A549 treated with Hydrocortisone at 1 μM for 4 hours (cell line): ENCODE measurements around the gene CLDN7. TPM values are rescaled to one million over a fixed set of nuclear protein-coding genes. Genes with fewer than 3 reads are reported as not detected.

ENCODE experiments used
- total RNA-seq: library from RNA; stranded (reverse); fragments of 200-300 nt; extraction: Qiagen RNA extraction; gene quantifications from 5 replicates; pipeline ENCODE4 v1.2.3, GENCODE V29; 2022

Gene CLDN7, protein sequence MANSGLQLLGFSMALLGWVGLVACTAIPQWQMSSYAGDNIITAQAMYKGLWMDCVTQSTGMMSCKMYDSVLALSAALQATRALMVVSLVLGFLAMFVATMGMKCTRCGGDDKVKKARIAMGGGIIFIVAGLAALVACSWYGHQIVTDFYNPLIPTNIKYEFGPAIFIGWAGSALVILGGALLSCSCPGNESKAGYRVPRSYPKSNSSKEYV
- 2.2 to 3.7 TPM (median 2.6 TPM) in 5 replicates for total RNA-seq

DNA sequence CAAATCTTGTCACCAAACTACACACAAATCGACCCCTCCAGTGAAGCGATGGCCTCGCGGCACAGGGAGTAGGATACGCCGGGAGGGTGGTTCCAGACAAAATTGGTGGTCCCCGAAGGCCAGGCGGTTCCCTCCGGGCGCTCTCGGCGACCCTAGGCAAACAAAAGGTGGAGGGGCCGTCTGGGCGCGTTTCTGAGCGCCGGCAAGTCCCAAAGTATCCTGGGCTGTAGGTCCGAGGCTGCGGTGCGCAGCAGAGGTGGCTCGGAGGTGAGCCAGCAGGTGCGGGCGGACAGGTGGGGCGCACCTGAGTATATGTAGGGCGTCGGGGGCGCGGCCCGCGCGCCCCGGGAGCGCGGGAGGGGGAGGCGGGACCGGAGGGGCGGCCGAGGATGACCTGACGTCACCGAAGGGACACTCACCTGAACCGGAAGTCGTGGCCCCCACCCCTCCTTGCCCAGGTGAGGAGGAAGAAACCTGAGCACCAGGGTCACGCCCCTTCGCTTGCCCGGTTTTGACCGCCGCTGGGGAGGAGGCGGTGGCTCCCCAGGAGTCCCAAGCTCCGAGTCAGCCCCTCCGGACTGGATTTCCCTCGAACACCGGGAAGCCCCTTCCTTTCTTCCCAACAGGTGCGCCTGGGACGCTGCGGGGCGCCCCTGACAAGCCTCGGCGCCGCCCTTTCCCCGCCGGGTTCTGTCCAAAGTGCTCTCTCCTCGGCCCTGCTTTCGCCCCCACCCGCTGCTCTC is at the start of gene CLDN7:
Gene CLDN7 (minus strand): TSS at position 287 of the 743 bp plus-strand sequence. CDS start 435 bp downstream, outside the sequence.

DNA sequence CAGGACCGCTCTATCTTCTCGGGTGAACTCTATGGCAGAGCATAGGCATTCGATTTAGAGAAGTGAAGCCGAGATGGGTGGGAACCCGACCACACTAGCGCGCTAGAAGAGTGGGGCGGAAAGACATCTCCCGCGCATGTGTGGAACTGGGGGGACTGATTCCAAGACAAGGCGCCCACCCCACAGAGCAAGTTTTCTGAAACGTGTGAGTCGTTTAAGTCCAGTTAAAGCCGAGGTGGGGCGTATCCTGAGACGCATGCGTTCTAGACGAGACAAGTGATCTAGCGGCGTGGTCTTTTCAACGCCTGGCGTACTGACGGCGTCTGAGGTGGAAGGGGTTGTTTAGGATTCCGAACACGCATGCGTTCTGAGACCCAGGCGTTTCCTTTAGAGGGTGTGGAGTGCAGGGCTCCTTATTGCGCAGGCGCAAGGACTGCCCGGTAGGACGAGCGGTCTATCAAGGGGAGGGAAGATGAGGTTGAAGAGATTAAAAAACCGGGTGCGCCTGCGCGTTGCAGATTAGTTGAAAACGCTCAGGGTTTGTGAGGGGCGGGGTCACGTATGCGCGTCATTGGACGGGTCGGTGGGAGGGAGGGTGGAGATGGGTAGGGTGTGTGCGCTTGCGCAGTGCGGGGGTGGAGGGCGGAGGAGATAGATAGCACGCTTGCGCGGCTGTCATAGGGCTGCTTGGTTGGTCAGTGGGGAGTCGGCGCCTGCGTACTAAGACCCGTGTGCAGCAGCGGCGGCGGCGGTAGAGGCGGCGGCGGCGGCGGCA is 44.8 kb upstream of the CLDN7 start, which contains the start of gene EIF5A:
Gene EIF5A (plus strand): TSS at position 718 of the 775 bp plus-strand sequence. CDS start 2,008 bp downstream, outside the sequence.

GRCh38 chr17:7294614-7295153 is 32.4 kb upstream of the CLDN7 start, which contains the start of gene YBX2:
TSS of gene YBX2 (minus strand) at chr17:7294639. CDS start at chr17:7294500, 139 bp downstream.

DNA sequence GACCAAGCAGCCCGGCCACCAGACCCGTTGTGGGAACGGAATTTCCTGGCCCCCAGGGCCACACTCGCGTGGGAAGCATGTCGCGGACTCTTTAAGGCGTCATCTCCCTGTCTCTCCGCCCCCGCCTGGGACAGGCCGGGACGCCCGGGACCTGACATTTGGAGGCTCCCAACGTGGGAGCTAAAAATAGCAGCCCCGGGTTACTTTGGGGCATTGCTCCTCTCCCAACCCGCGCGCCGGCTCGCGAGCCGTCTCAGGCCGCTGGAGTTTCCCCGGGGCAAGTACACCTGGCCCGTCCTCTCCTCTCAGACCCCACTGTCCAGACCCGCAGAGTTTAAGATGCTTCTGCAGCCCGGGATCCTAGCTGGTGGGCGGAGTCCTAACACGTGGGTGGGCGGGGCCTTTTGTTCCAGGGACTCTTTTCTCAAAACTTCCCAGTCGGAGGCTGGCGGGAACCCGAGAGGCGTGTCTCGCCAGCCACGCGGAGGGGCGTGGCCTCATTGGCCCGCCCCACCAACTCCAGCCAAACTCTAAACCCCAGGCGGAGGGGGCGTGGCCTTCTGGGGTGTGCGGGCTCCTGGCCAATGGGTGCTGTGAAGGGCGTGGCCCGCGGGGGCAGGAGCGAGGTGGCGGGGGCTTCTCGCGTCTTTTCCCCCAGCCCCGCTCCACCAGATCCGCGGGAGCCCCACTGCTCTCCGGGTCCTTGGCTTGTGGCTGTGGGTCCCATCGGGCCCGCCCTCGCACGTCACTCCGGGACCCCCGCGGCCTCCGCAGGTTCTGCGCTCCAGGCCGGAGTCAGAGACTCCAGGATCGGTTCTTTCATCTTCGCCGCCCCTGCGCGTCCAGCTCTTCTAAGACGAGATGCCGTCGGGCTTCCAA is 19.0 kb upstream of the CLDN7 start, which contains the start of gene SLC2A4:
Gene SLC2A4 (plus strand): TSS at position 645 of the 879 bp plus-strand sequence. CDS start 217 bp downstream, at position 862.

DNA sequence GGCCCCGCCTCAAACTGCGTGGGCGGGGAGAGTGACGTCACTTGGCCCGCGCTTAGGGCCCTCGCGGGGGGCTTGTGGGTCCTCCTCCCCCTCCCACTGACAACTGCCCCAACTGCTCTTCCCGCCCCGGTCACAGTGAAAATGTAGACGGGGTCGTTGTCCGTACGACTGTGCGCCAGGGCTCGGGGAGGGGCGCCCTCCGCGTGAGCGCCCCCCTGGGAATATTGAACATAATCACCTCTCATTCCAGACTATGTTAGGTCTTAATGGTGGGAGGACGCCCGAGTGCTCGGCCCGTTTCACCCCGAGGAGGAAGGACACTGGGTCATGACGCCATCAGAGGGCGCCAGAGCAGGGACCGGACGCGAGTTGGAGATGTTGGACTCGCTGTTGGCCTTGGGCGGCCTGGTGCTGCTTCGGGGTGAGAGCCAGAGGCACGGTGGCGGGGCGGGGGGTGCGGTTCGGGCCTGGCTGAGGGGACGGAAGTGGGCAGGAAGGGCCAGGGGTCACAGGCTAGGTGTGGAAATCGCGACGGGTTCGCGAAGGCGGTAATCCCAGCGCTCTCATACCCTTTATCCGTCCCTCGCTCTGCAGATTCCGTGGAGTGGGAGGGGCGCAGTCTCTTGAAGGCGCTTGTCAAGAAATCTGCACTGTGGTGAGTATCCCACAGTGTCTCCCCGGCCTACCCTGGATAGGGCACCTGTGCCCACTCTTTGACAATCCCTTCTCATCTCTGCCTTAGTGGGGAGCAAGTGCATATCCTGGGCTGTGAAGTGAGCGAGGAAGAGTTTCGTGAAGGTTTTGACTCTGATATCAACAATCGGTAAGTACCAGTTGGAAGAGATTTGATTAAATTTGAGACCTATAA is 9.9 kb downstream of the CLDN7 start, which contains the start of gene ELP5:
Gene ELP5 (plus strand): TSS at position 40 of the 868 bp plus-strand sequence. CDS start 336 bp downstream, at position 376.

GRCh38 chr17:7251661-7252175 is 10.6 kb downstream of the CLDN7 start, which contains the start of gene CTDNEP1:
TSS of gene CTDNEP1 (minus strand) at chr17:7251734. CDS start at chr17:7251296, 438 bp downstream.

GRCh38 chr17:7241783-7242716 is 20.2 kb downstream of the CLDN7 start, which contains the start of gene GABARAP:
TSS of gene GABARAP (minus strand) at chr17:7242449. CDS start at chr17:7242330, 119 bp downstream.

GRCh38 chr17:7239091-7240027 is 22.9 kb downstream of the CLDN7 start, which contains the start of gene PHF23:
TSS of gene PHF23 (minus strand) at chr17:7239457. CDS start at chr17:7239279, 178 bp downstream.

GRCh38 chr17:7234083-7234951 is 28.0 kb downstream of the CLDN7 start, which contains the start of gene DVL2:
TSS of gene DVL2 (minus strand) at chr17:7234517. CDS start at chr17:7234262, 255 bp downstream.

GRCh38 chr17:7219812-7220592 is 42.3 kb downstream of the CLDN7 start, which contains the start of the genes ACADVL and DLG4:
TSS of gene ACADVL (plus strand) at chr17:7219938. CDS start at chr17:7219985, 47 bp downstream.
TSS of gene DLG4 (minus strand) at chr17:7219836.

Other genes starting within 250 kb of the CLDN7 start
- 435 to 504 TPM (median 443 TPM) in 5 replicates for gene RNASEK, start 249.9 kb downstream of the CLDN7 start, total RNA-seq
- not detected in 5 replicates for gene BCL6B, start 239.4 kb downstream of the CLDN7 start, total RNA-seq
- gene SLC16A13, start 226.5 kb downstream of the CLDN7 start, total RNA-seq, result 6.5 to 9.3 TPM (median 8.9 TPM) in 5 replicates
- gene SLC16A11, start 218.4 kb downstream of the CLDN7 start, total RNA-seq, result not detected in 5 replicates
- not detected in 5 replicates for gene CLEC10A, start 182.2 kb downstream of the CLDN7 start, total RNA-seq
- gene ASGR2, start 147.7 kb downstream of the CLDN7 start, total RNA-seq, result 0.12 to 0.16 TPM in 2 of 5 replicates, not detected in the others
- 0.70 to 1.4 TPM (median 0.89 TPM) in 5 replicates for gene ASGR1, start 83.1 kb downstream of the CLDN7 start, total RNA-seq
- 5.7 to 7.8 TPM (median 6.6 TPM) in 5 replicates for gene DLG4, start 42.6 kb downstream of the CLDN7 start, total RNA-seq
- gene ACADVL, start 42.5 kb downstream of the CLDN7 start, total RNA-seq, result 322 to 414 TPM (median 394 TPM) in 5 replicates
- 37.0 to 41.9 TPM (median 40.1 TPM) in 5 replicates for gene DVL2, start 28.0 kb downstream of the CLDN7 start, total RNA-seq
- 89.8 to 111 TPM (median 96.3 TPM) in 5 replicates for gene PHF23, start 23.0 kb downstream of the CLDN7 start, total RNA-seq
- gene GABARAP, start 20.0 kb downstream of the CLDN7 start, total RNA-seq, result 685 to 777 TPM (median 698 TPM) in 5 replicates
- gene CTDNEP1, start 10.7 kb downstream of the CLDN7 start, total RNA-seq, result 222 to 242 TPM (median 228 TPM) in 5 replicates
- 125 to 155 TPM (median 140 TPM) in 5 replicates for gene ELP5, start 10.3 kb downstream of the CLDN7 start, total RNA-seq
- 0.39 to 0.59 TPM (median 0.50 TPM) in 5 replicates for gene SLC2A4, start 19.2 kb upstream of the CLDN7 start, total RNA-seq
- 0.43 to 0.55 TPM (median 0.44 TPM) in 5 replicates for gene YBX2, start 32.2 kb upstream of the CLDN7 start, total RNA-seq
- 1,618 to 1,808 TPM (median 1,704 TPM) in 5 replicates for gene EIF5A, start 45.1 kb upstream of the CLDN7 start, total RNA-seq
- gene GPS2, start 52.9 kb upstream of the CLDN7 start, total RNA-seq, result 73.9 to 101 TPM (median 95.3 TPM) in 5 replicates
- gene NEURL4, start 66.9 kb upstream of the CLDN7 start, total RNA-seq, result 26.4 to 30.2 TPM (median 28.4 TPM) in 5 replicates
- 1.2 to 3.9 TPM (median 3.1 TPM) in 5 replicates for gene ACAP1, start 74.1 kb upstream of the CLDN7 start, total RNA-seq
- 10.5 to 13.8 TPM (median 12.9 TPM) in 5 replicates for gene KCTD11, start 89.7 kb upstream of the CLDN7 start, total RNA-seq
- gene TMEM95, start 92.7 kb upstream of the CLDN7 start, total RNA-seq, result not detected in 5 replicates
- 1.4 to 2.1 TPM (median 1.7 TPM) in 5 replicates for gene TNK1, start 118.6 kb upstream of the CLDN7 start, total RNA-seq
- 38.8 to 44.7 TPM (median 42.7 TPM) in 5 replicates for gene PLSCR3, start 132.0 kb upstream of the CLDN7 start, total RNA-seq
- 171 to 224 TPM (median 215 TPM) in 5 replicates for gene TMEM256, start 141.6 kb upstream of the CLDN7 start, total RNA-seq
- 12.7 to 19.0 TPM (median 15.5 TPM) in 5 replicates for gene NLGN2, start 145.4 kb upstream of the CLDN7 start, total RNA-seq
- gene SPEM1, start 157.8 kb upstream of the CLDN7 start, total RNA-seq, result 0.08 to 0.13 TPM in 2 of 5 replicates, not detected in the others
- gene SPEM2, start 163.1 kb upstream of the CLDN7 start, total RNA-seq, result not detected in 5 replicates
- gene SPEM3, start 166.4 kb upstream of the CLDN7 start, total RNA-seq, result 0.02 to 0.03 TPM in 2 of 5 replicates, not detected in the others
- 10.1 to 14.8 TPM (median 13.3 TPM) in 5 replicates for gene TMEM102, start 173.0 kb upstream of the CLDN7 start, total RNA-seq
- gene FGF11, start 177.0 kb upstream of the CLDN7 start, total RNA-seq, result 0.93 to 1.1 TPM (median 1.0 TPM) in 5 replicates
- 7.0 to 11.7 TPM (median 9.1 TPM) in 5 replicates for gene CHRNB1, start 182.6 kb upstream of the CLDN7 start, total RNA-seq
- gene ZBTB4, start 217.2 kb upstream of the CLDN7 start, total RNA-seq, result 20.4 to 26.9 TPM (median 24.8 TPM) in 5 replicates
- not detected in 5 replicates for gene SLC35G6, start 219.0 kb upstream of the CLDN7 start, total RNA-seq
- 70.3 to 86.1 TPM (median 78.6 TPM) in 5 replicates for gene POLR2A, start 221.9 kb upstream of the CLDN7 start, total RNA-seq